Neural cell (in vitro differentiated cells): ENCODE measurements around the gene SCAANT1. TPM values are rescaled to one million over a fixed set of nuclear protein-coding genes. Genes with fewer than 3 reads are reported as not detected.
A peak's percentile ranks its signal among the peaks of the same experiment; 100 is the strongest.

Source experiments
- H2AFZ ChIP-seq: fragments of 200-600, 300-800 bp; sonication (generic), shearing (Covaris generic); 2 replicates; pipeline ENCODE4 v1.6.0; 2014; ENCODE audit warnings: low read depth, mild to moderate bottlenecking, antibody characterized with exemption, low read length, moderate library complexity
- H3F3A ChIP-seq: fragments of 200-600 bp; shearing (Covaris generic); 2 replicates; pipeline ENCODE4 v1.6.1; 2016; ENCODE audit warnings: mild to moderate bottlenecking, moderate library complexity, mixed read lengths, antibody characterized with exemption, low read length; ENCODE audit not compliant: insufficient read depth, poor library complexity, severe bottlenecking
- H3K27ac ChIP-seq: fragments of 200-600, 300-800 bp; sonication (generic), shearing (Covaris generic); 2 replicates; pipeline ENCODE4 v1.5.1; 2014; ENCODE audit warnings: mild to moderate bottlenecking, low read length, moderate library complexity
- H3K27me3 ChIP-seq: fragments of 300-800, 200-600 bp; sonication (generic), shearing (Covaris generic); 2 replicates; pipeline ENCODE4 v1.6.0; 2014; ENCODE audit warnings: mild to moderate bottlenecking, low read depth, low read length, moderate library complexity; ENCODE audit not compliant: insufficient read depth
- H3K36me3 ChIP-seq: fragments of 300-800, 200-600 bp; sonication (generic), shearing (Covaris generic); 2 replicates; pipeline ENCODE4 v1.5.1; 2014; ENCODE audit warnings: mild to moderate bottlenecking, antibody characterized with exemption, low read length, moderate library complexity; ENCODE audit not compliant: insufficient read depth
- H3K4me2 ChIP-seq: fragments of 300-800, 200-600 bp; sonication (generic), shearing (Covaris generic); 2 replicates; pipeline ENCODE4 v1.6.0; 2014; ENCODE audit warnings: mild to moderate bottlenecking, low read length
- H3K4me3 ChIP-seq: fragments of 300-800, 200-600 bp; sonication (generic), shearing (Covaris generic); 2 replicates; pipeline ENCODE4 v1.5.1; 2014; ENCODE audit warnings: mild to moderate bottlenecking, low read length, moderate library complexity
- H3K79me2 ChIP-seq: fragments of 200-600 bp; shearing (Covaris generic); replicated peaks from 2 replicates; pipeline ENCODE4 v1.6.0; 2014; ENCODE audit warnings: mild to moderate bottlenecking, low read length, moderate library complexity; ENCODE audit not compliant: insufficient read depth
- H3K9ac ChIP-seq: fragments of 300-800, 200-600 bp; sonication (generic), shearing (Covaris generic); 2 replicates; pipeline ENCODE4 v1.6.1; 2016; ENCODE audit warnings: mild to moderate bottlenecking, low read length, mixed read lengths
- H3K9me2 ChIP-seq: fragments of 200-600 bp; shearing (Covaris generic); 2 replicates; pipeline ENCODE4 v1.6.1; 2016; ENCODE audit warnings: mild to moderate bottlenecking, low read length, mixed read lengths; ENCODE audit not compliant: insufficient read depth
- H3K9me3 ChIP-seq: fragments of 200-600, 300-800 bp; sonication (generic), shearing (Covaris generic); 2 replicates; pipeline ENCODE4 v1.6.1; 2016; ENCODE audit warnings: mild to moderate bottlenecking, mixed run types, low read length, moderate library complexity, mixed read lengths
- H4K20me1 ChIP-seq: fragments of 200-600 bp; shearing (Covaris generic); 2 replicates; pipeline ENCODE4 v1.6.1; 2016; ENCODE audit warnings: mild to moderate bottlenecking, mixed run types; ENCODE audit not compliant: insufficient read depth
- EP300 ChIP-seq: fragments of 450-650 bp; conservative IDR thresholded peaks from 2 replicates; pipeline ENCODE4 v1.6.1; 2014; ENCODE audit warnings: antibody characterized with exemption, mild to moderate bottlenecking, moderate library complexity; ENCODE audit not compliant: poor library complexity, severe bottlenecking
- EZH2 ChIP-seq: fragments of 200-600, 300-800 bp; shearing (Covaris generic), sonication (generic); IDR thresholded peaks from 2 replicates; pipeline ENCODE4 v1.6.1; 2014; ENCODE audit warnings: antibody characterized with exemption, low read length, borderline replicate concordance, mild to moderate bottlenecking; ENCODE audit not compliant: insufficient read depth, poor library complexity, severe bottlenecking
- MXI1 ChIP-seq: fragments of 450-650 bp; conservative IDR thresholded peaks from 2 replicates; pipeline ENCODE4 v1.6.1; 2014; ENCODE audit warnings: antibody characterized with exemption, mild to moderate bottlenecking; ENCODE audit not compliant: poor library complexity, severe bottlenecking
- POLR2AphosphoS5 ChIP-seq: IDR thresholded peaks from 2 replicates; pipeline ENCODE4 v1.6.1; 2012
- RAD21 ChIP-seq: fragments of 450-650 bp; conservative IDR thresholded peaks from 2 replicates; pipeline ENCODE4 v1.6.1; 2014; ENCODE audit warnings: antibody characterized with exemption, mild to moderate bottlenecking, moderate library complexity
- SMC3 ChIP-seq: fragments of 450-650 bp; conservative IDR thresholded peaks from 2 replicates; pipeline ENCODE4 v1.6.1; 2014; ENCODE audit warnings: antibody characterized with exemption, mild to moderate bottlenecking, moderate library complexity; ENCODE audit not compliant: poor library complexity
- TAF1 ChIP-seq: IDR thresholded peaks from 2 replicates; pipeline ENCODE4 v1.6.1; 2012; ENCODE audit warnings: low read depth
- polyA plus RNA-seq: library from polyadenylated mRNA; depleted of rRNA; stranded (reverse); fragments of >200 nt; gene quantifications from 2 replicates; pipeline ENCODE4 v1.2.3, GENCODE V29; 2014
- TF ChIP-seq, protein P1 (sequence below): IDR thresholded peaks from 2 replicates; pipeline ENCODE4 v1.6.1; 2012; ENCODE audit warnings: borderline replicate concordance
- TF ChIP-seq, protein P2 (sequence below): fragments of 450-650 bp; IDR thresholded peaks from 2 replicates; pipeline ENCODE4 v1.5.1; 2014; ENCODE audit warnings: antibody characterized with exemption, mild to moderate bottlenecking, moderate library complexity; ENCODE audit not compliant: poor library complexity, severe bottlenecking

Gene SCAANT1
- polyA plus RNA-seq, 1 donor from 2014 or later, result not detected

DNA sequence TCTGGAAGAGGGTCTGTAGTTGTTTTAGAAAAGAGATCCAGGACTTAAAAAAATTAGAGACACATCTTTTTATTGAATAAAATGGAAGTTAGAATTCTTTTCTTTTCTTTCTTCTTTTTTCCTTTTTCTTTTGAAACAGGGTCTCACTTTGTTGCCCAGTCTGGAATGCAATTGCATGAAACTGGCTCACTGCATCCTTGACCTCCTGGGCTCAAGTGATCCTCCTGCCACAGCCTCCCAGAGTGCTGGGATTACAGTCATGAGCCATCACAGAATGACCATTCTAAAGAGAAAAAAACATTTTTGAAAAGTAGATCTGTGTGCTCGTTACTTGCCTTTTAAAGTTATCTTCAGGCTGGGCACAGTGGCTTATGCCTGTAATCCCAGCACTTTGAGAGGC lies 45.0 kb downstream of the SCAANT1 start:
- no peak overlapping the region for H3K27ac ChIP-seq
- H4K20me1 ChIP-seq, result no peaks in the 10 kb centered on the region
- H3K9ac ChIP-seq, result no peak overlapping the region
- no peaks in the 10 kb centered on the region for H3K36me3 ChIP-seq
- H3F3A ChIP-seq, result no peaks in the 10 kb centered on the region
- no peaks in the 10 kb centered on the region for H3K9me2 ChIP-seq
- H3K4me3 ChIP-seq, result no peak overlapping the region
- no peaks in the 10 kb centered on the region for H3K9me3 ChIP-seq
- H2AFZ ChIP-seq, result no peak overlapping the region
- peaks cover 23% of the 10 kb centered on the region for H3K79me2 ChIP-seq
- TF ChIP-seq, protein P1, sequence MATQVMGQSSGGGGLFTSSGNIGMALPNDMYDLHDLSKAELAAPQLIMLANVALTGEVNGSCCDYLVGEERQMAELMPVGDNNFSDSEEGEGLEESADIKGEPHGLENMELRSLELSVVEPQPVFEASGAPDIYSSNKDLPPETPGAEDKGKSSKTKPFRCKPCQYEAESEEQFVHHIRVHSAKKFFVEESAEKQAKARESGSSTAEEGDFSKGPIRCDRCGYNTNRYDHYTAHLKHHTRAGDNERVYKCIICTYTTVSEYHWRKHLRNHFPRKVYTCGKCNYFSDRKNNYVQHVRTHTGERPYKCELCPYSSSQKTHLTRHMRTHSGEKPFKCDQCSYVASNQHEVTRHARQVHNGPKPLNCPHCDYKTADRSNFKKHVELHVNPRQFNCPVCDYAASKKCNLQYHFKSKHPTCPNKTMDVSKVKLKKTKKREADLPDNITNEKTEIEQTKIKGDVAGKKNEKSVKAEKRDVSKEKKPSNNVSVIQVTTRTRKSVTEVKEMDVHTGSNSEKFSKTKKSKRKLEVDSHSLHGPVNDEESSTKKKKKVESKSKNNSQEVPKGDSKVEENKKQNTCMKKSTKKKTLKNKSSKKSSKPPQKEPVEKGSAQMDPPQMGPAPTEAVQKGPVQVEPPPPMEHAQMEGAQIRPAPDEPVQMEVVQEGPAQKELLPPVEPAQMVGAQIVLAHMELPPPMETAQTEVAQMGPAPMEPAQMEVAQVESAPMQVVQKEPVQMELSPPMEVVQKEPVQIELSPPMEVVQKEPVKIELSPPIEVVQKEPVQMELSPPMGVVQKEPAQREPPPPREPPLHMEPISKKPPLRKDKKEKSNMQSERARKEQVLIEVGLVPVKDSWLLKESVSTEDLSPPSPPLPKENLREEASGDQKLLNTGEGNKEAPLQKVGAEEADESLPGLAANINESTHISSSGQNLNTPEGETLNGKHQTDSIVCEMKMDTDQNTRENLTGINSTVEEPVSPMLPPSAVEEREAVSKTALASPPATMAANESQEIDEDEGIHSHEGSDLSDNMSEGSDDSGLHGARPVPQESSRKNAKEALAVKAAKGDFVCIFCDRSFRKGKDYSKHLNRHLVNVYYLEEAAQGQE, result no peak
- TF ChIP-seq EP300, result no peak
- TF ChIP-seq, protein P2, sequence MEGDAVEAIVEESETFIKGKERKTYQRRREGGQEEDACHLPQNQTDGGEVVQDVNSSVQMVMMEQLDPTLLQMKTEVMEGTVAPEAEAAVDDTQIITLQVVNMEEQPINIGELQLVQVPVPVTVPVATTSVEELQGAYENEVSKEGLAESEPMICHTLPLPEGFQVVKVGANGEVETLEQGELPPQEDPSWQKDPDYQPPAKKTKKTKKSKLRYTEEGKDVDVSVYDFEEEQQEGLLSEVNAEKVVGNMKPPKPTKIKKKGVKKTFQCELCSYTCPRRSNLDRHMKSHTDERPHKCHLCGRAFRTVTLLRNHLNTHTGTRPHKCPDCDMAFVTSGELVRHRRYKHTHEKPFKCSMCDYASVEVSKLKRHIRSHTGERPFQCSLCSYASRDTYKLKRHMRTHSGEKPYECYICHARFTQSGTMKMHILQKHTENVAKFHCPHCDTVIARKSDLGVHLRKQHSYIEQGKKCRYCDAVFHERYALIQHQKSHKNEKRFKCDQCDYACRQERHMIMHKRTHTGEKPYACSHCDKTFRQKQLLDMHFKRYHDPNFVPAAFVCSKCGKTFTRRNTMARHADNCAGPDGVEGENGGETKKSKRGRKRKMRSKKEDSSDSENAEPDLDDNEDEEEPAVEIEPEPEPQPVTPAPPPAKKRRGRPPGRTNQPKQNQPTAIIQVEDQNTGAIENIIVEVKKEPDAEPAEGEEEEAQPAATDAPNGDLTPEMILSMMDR, result no peak
- TF ChIP-seq RAD21, result no peak
- no peak for TF ChIP-seq SMC3
- TF ChIP-seq TAF1, result no peak
- TF ChIP-seq POLR2AphosphoS5, result no peak
- TF ChIP-seq MXI1, result no peak
- no peak for TF ChIP-seq EZH2
- H3K27me3 ChIP-seq, result no peaks in the 10 kb centered on the region
- no peak overlapping the region for H3K4me2 ChIP-seq

DNA sequence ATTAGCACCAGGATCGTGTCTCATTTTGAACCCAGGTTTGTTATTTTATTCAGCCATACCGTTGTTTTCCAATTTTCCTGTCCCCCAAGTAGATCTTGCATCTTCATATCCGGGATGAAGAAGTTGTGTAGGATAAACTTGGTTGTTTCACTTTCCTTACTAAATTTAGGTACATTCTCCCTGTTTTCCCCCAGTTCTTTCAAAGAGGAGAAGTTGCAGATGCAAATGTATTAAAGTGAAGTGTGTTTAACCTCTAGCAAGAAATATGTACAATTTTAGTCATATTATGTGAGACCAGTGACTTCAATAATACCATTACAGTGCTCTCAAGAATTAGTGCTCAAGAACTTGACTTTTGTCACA lies 47.2 kb downstream of the SCAANT1 start:
- Histone ChIP-seq H2AFZ (no peak overlapping the region), H3K9me3 (no peaks in the 10 kb centered on the region), H3K9ac (no peak overlapping the region)

More for the DNA sequence above, 47.2 kb downstream of the SCAANT1 start:
- Histone ChIP-seq H3K9me2 (no peaks in the 10 kb centered on the region), H3K4me3 (peak overlapping the region; percentile 80), H3K27ac (no peak overlapping the region), H4K20me1 (no peaks in the 10 kb centered on the region), H3K79me2 (peaks cover 20% of the 10 kb centered on the region), H3K4me2 (peak overlapping the region; percentile 12), H3F3A (no peaks in the 10 kb centered on the region), H3K27me3 (no peaks in the 10 kb centered on the region), H3K36me3 (no peaks in the 10 kb centered on the region)
- TF ChIP-seq TAF1 (no peak), RAD21 (no peak), MXI1 (no peak), SMC3 (no peak), EZH2 (no peak), POLR2AphosphoS5 (no peak), EP300 (no peak)
- TF ChIP-seq, protein P2, result no peak
- TF ChIP-seq, protein P1, result no peak
